Left cardiac atrium (tissue), 4 donors: ENCODE results near the gene KCTD13. TPM values are rescaled to one million over a fixed set of nuclear protein-coding genes. Genes with fewer than 3 reads are reported as not detected.
"Not testable (repeated sequence)": the region's sequence is repeated elsewhere in the genome, so short reads cannot be mapped to it uniquely, and the experiment has no call there.

Source experiments
- ATAC-seq, 2 donors: fragments of 200-7000 bp; cut with Tn5 transposase; one replicate each; pipeline ENCODE4 v1.9.1; 2020; ENCODE audit warnings: mild to moderate bottlenecking in 2 of 2, moderate library complexity in 2 of 2
- DNase-seq: peaks from one replicate; pipeline ENCODE4 v3.0.0-alpha.2; 2020
- intact Hi-C, 2 donors: fragments of 100-400 bp; cut with DNase I; formaldehyde crosslinking; loops; one replicate each; pipeline versions ENCODE4 v1.14.1 to v1.15.1; 2022 to 2023
- long read RNA-seq: library from polyadenylated mRNA; unstranded; transcript quantifications from one replicate; pipeline ENCODE4 v2.0.0, GENCODE V29; 2021
- total RNA-seq, 2 donors: library from RNA; stranded (reverse); fragmentation: NEBNext Ultra II Directional; extraction: Animal tissue kit (Norgen Biotek cat#: 25700); gene quantifications; one replicate each; pipeline ENCODE4 v1.2.1, GENCODE V29; 2021
- donor health status: DM: no; HTN: yes; CAD: no.
- donor health status: DM: no; HTN: yes; CAD: no; lungs with severe emphysema.
- donor health status: DM: yes; HTN: yes; CAD: no.
- donor health status: Dilated cardiomyopathy.

Gene KCTD13, protein sequence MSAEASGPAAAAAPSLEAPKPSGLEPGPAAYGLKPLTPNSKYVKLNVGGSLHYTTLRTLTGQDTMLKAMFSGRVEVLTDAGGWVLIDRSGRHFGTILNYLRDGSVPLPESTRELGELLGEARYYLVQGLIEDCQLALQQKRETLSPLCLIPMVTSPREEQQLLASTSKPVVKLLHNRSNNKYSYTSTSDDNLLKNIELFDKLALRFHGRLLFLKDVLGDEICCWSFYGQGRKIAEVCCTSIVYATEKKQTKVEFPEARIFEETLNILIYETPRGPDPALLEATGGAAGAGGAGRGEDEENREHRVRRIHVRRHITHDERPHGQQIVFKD
- 10 to 100 TPM in 1 of 2 donors, 1 to 10 TPM in 1; 7.6 to 10.1 TPM for total RNA-seq
- long read RNA-seq, full-length matches to known transcripts, result 8 of 13 reads
- long read RNA-seq, partial matches to known transcripts, result 0 of 13 reads
- long read RNA-seq, other reads (novel, unspliced or antisense), result 5 of 13 reads

- ATAC-seq, result peak; percentile 99
- intact Hi-C loops, result loop anchor here in 1 of 2 donors (10.0 kb wide), 1 partner anchor 69 kb away; the partner anchor contains the start of genes HIRIP3 and INO80E
- peak; percentile 85 for DNase-seq
Measured at GRCh38 chr16:29925781-29926710, at the start of gene KCTD13. Gene KCTD13, minus strand, starts transcription at chr16:29926226. Its CDS starts 193 bp downstream, at chr16:29926033.

DNA sequence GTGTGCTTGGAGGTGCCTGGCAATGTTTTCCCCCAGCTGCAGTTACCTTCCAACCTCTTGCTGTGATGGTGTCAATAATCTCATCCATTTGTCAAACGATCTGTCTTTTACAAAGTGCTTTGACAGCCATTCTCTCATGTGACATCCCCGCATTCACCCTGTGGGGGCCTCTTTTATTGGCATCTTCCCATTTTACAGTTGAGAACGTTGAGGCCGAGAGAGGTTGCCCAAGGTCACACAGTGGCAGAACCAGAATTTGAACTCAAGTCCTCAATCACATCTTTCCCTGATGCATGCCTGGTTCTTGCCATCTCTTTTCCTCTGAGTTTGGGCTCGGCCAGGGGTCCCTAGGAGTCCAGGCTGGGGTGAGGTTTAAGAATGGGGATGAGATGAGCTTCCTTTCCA, 49.1 kb upstream of the KCTD13 start:
- intact Hi-C loops, result no loop called here
- DNase-seq, result no peak
- ATAC-seq, result no peak

- intact Hi-C loops, result no loop called here
- DNase-seq (peak; percentile 53), ATAC-seq (peak; percentile 7 to 15)
Measured at GRCh38 chr16:29974291-29975133, 48.5 kb upstream of the KCTD13 start.

GRCh38 chr16:29973384-29974246, 47.6 kb upstream of the KCTD13 start, which contains the start of gene TAOK2:
Gene TAOK2, plus strand, starts transcription at chr16:29973868. Its CDS starts 3,905 bp downstream, at chr16:29977773.
- intact Hi-C loops, result no loop called here
- ATAC-seq, result peak; percentile 98 to 99

DNA sequence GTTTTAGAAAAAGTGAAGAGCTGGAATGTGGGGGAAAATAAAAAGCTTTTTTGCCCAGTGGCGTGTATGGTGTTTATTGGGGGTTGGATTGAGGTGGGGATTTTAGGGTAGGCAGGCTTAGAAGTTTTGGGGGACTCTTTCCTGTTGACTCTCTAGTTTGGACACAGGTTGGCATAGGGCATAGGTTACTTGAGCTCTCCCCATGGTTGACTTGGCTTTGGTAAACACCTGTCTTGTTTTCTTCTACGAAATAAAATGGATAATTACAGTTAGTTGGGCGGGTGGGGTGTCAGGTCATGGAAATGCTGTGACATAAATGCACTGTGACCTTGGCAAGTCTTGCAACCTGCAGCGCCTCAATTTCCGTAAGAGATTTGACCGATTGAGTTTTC, 47.0 kb upstream of the KCTD13 start:
- ATAC-seq (no peak), DNase-seq (no peak)
- intact Hi-C loops, result no loop called here

More at GRCh38 chr16:29973384-29974246, 47.6 kb upstream of the KCTD13 start, which contains the start of gene TAOK2:
- DNase-seq, result peak; percentile 99

GRCh38 chr16:29972500-29972899, 46.5 kb upstream of the KCTD13 start:
- no peak for ATAC-seq
- no peak for DNase-seq

GRCh38 chr16:29971304-29971703, 45.3 kb upstream of the KCTD13 start:
- intact Hi-C loops, result no loop called here
- ATAC-seq (no peak), DNase-seq (no peak)

More at GRCh38 chr16:29972500-29972899, 46.5 kb upstream of the KCTD13 start:
- intact Hi-C loops, result no loop called here

DNA sequence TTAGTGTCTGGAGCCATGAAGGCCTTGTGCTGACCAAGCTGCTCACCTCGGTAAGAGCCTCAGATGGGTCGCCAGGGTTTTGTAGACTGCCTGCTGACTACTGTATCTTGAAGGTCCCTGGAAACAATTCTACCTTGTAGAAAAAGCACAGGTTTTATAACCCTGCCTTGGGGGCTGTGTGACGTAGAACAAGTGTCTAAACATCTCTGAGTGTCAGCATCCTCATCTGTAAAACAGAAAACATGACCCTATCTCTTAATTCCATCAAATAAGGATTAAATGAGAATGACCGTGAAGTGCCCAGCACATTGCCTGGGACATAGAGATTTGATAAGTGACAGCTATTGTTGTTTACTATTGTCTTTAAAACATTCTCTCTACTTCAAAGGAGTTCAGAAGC, 42.2 kb upstream of the KCTD13 start:
- intact Hi-C loops, result no loop called here

DNA sequence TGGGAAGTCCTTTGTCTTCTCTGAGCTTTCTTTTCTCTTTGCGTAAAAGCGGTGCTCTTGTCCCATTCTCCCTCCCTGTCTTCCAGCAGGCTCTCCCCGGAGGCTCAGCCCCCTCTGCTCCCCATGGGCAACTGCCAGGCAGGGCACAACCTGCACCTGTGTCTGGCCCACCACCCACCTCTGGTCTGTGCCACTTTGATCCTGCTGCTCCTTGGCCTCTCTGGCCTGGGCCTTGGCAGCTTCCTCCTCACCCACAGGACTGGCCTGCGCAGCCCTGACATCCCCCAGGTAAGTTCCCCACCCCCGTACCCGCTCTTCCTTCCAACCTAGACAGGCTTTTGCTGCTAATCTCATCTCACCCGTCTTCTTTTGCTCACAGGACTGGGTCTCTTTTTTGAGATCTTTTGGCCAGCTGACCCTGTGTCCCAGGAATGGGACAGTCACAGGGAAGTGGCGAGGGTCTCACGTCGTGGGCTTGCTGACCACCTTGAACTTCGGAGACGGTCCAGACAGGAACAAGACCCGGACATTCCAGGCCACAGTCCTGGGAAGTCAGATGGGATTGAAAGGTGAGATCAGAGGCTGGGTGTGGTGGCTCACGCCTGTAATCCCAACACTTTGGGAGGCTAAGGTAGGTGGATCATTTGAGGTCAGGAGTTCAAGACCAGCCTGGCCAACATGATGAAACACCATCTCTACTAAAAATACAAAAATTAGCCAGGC, 37.2 kb upstream of the KCTD13 start:
- intact Hi-C loops, result loop anchor here in 1 of 2 donors (2.0 kb wide), 1 partner anchor 34 kb away; the partner anchor contains the start of gene INO80E
- ATAC-seq, result no peak
- DNase-seq, result no peak

More for the DNA sequence above, 42.2 kb upstream of the KCTD13 start:
- DNase-seq (no peak), ATAC-seq (no peak)

DNA sequence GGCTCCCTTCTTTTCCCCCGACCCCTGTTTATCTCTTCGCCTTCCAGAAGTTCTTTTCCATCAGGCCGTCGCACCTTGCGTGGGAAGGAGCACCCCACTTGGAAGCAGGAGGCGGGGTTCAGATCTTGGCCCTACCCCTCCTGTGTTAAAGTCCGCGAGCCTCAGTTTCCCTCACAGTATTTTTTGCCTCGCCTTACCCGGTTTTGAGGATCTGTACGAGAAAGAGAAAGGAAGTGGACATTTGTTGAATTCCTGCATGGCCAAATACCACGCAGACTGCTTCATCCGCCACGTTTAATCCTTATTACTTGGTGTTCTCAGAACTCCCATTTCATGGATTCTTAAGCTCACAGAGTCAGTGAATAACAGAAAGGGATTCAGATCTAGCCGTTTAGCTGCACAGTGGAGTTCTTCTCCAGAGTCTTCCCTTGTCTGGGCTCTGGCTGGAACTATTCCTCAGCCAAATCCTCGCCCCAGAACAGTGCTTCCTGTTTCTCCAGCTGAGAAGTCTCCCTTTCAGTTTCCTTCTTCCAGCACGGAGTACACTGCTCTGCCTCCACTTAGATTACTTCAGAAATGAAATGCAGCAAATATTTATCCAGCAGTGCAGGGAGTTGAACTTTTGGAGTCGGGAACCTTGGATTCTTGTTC, 36.4 kb upstream of the KCTD13 start:
- intact Hi-C loops, result loop anchor here in 1 of 2 donors (2.0 kb wide), 1 partner anchor 34 kb away; the partner anchor contains the start of gene INO80E
- ATAC-seq (peak; percentile 49 to 67), DNase-seq (no peak)

GRCh38 chr16:29961479-29962343, 35.7 kb upstream of the KCTD13 start, which contains the start of gene TMEM219:
Gene TMEM219, plus strand, starts transcription at chr16:29962079. Its CDS starts 1,065 bp downstream, at chr16:29963144.
- peak; percentile 98 for ATAC-seq
- peak; percentile 92 for DNase-seq
- intact Hi-C loops, result loop anchor here in 1 of 2 donors (2.0 kb wide), 1 partner anchor 35 kb away; the partner anchor contains the start of gene INO80E

DNA sequence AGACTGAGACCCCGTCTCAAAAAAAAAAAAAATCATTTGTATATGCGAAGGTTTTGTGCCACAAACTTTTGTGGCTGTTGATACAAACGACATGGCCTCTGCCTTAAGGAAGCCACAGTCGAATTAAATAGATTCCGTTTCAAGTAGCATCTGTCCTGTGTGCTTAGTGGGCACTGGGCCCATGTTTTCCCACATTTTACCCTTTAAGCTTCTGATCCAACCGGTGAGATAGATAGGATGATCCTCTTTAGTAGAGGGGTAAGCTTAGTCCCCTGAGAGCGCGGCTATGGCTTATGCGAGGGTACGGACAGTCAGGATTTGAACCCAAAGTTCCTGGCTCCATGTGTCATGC, 35.1 kb upstream of the KCTD13 start:
- DNase-seq, result no peak
- no peak for ATAC-seq
- intact Hi-C loops, result no loop called here

DNA sequence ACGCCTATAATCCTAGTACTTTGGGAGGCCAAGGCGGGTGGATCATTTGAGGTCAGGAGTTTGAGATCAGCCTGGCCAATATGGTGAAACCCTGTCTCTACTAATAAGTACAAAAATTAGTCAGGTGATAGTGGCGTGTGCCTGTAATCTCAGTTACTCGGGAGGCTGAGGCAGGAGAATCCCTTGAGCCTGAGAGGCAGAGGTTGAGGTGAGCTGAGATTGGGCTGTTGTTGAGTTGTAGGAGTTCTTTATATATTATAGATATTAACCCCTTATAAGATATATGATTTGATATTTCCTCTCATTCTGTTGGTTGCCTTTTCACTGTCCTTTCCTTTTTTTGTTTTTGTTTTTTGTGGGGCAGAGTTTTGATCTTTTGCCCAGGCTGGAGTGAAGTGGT, 33.8 kb upstream of the KCTD13 start:
- ATAC-seq, DNase-seq, intact Hi-C loops: not testable (repeated sequence)

DNA sequence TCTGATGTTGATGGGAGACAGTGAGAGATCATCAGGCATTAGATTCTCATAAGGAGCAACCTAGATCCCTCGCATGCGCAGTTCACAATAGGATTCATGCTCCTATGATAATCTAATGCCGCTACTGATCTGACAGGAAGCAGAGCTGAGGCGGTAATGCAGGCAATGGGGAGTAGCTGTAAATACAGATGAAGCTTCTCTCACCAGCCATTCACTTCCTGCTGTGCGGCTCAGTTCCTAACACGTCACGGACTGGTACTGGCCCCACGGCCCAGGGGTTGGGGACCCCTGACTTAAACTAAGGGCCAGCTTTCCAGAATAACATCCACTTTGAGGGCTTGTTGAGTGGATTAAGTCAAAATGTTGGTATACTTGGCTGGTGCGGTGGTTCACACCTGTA, 33.3 kb upstream of the KCTD13 start:
- DNase-seq (no peak), ATAC-seq (no peak)
- intact Hi-C loops, result no loop called here

- ATAC-seq (no peak), DNase-seq (no peak)
- intact Hi-C loops, result no loop called here
Measured at GRCh38 chr16:29958756-29959155, 32.7 kb upstream of the KCTD13 start.
